ENCODE data around the gene KANSL1.

DNA sequence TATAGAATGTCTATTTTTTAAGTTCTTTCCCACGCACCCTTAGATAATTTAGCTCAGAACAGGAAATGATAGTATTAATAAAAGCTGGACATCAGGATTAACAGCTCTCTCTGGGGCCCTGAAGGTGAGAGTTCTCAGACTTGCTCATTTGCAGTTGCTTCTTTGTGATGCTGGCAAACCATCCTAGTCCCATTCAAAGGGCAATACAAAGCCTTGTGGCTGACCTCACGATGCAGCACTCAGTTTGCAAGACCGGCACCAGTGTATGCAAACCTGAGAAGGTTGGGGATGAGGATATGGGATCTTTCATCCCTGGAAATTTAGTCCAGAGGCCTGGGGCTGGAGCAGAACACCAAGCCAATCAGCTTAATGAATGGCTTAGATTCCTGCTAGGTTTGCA, 164.9 kb downstream of the KANSL1 start:
- TF ChIP-seq, protein P1, sequence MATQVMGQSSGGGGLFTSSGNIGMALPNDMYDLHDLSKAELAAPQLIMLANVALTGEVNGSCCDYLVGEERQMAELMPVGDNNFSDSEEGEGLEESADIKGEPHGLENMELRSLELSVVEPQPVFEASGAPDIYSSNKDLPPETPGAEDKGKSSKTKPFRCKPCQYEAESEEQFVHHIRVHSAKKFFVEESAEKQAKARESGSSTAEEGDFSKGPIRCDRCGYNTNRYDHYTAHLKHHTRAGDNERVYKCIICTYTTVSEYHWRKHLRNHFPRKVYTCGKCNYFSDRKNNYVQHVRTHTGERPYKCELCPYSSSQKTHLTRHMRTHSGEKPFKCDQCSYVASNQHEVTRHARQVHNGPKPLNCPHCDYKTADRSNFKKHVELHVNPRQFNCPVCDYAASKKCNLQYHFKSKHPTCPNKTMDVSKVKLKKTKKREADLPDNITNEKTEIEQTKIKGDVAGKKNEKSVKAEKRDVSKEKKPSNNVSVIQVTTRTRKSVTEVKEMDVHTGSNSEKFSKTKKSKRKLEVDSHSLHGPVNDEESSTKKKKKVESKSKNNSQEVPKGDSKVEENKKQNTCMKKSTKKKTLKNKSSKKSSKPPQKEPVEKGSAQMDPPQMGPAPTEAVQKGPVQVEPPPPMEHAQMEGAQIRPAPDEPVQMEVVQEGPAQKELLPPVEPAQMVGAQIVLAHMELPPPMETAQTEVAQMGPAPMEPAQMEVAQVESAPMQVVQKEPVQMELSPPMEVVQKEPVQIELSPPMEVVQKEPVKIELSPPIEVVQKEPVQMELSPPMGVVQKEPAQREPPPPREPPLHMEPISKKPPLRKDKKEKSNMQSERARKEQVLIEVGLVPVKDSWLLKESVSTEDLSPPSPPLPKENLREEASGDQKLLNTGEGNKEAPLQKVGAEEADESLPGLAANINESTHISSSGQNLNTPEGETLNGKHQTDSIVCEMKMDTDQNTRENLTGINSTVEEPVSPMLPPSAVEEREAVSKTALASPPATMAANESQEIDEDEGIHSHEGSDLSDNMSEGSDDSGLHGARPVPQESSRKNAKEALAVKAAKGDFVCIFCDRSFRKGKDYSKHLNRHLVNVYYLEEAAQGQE (IDR thresholded peaks at IDR 0.05; ENCODE audit: low read depth, low read length): no peak
- TF ChIP-seq, protein P2, sequence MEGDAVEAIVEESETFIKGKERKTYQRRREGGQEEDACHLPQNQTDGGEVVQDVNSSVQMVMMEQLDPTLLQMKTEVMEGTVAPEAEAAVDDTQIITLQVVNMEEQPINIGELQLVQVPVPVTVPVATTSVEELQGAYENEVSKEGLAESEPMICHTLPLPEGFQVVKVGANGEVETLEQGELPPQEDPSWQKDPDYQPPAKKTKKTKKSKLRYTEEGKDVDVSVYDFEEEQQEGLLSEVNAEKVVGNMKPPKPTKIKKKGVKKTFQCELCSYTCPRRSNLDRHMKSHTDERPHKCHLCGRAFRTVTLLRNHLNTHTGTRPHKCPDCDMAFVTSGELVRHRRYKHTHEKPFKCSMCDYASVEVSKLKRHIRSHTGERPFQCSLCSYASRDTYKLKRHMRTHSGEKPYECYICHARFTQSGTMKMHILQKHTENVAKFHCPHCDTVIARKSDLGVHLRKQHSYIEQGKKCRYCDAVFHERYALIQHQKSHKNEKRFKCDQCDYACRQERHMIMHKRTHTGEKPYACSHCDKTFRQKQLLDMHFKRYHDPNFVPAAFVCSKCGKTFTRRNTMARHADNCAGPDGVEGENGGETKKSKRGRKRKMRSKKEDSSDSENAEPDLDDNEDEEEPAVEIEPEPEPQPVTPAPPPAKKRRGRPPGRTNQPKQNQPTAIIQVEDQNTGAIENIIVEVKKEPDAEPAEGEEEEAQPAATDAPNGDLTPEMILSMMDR (IDR thresholded peaks at IDR 0.05): no peak
- TF ChIP-seq RAD21 (IDR thresholded peaks at IDR 0.05; ENCODE audit: low read length) (no peak), FOXM1 (IDR thresholded peaks at IDR 0.05; ENCODE audit: low read depth) (no peak), POLR2AphosphoS5 (IDR thresholded peaks at IDR 0.05; ENCODE audit: low read depth, low read length) (no peak), FOSL2 (IDR thresholded peaks at IDR 0.05; ENCODE audit: borderline replicate concordance, low read depth) (no peak), SMC3 (IDR thresholded peaks at IDR 0.05; ENCODE audit: low read depth, low read length) (no peak), MXI1 (IDR thresholded peaks at IDR 0.05; ENCODE audit: low read depth, low read length) (no peak), RCOR1 (IDR thresholded peaks at IDR 0.05; ENCODE audit: low read length) (no peak), TAF1 (IDR thresholded peaks at IDR 0.05; ENCODE audit: borderline replicate concordance, low read depth, low read length) (no peak)
- TF ChIP-seq, protein P3, sequence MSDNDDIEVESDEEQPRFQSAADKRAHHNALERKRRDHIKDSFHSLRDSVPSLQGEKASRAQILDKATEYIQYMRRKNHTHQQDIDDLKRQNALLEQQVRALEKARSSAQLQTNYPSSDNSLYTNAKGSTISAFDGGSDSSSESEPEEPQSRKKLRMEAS (IDR thresholded peaks at IDR 0.05; ENCODE audit: low read depth): no peak
